IMR-90 (cell line): ENCODE data around the gene GNAS-AS1. TPM values are rescaled to one million over a fixed set of nuclear protein-coding genes. Genes with fewer than 3 reads are reported as not detected.

ENCODE experiments used
- ATAC-seq: fragments of 200-7000 bp; cut with Tn5 transposase; 2 replicates; pipeline ENCODE4 v1.9.1; 2020; ENCODE audit warnings: low read depth, mild to moderate bottlenecking, moderate library complexity
- BruUV-seq: library from RNA; stranded (reverse); fragments of 400-500 nt; replicated peaks from 2 replicates; lab custom pipeline; 2021; lab: Mats Ljungman, UMichigan
- CTCF ChIA-PET: fragments of 300-600 bp; formaldehyde crosslinking; extraction: SDS; loops from one replicate; lab custom pipeline; 2021; ENCODE audit warnings: antibody characterized with exemption; lab: Yijun Ruan, JAX
- POLR2A ChIA-PET: fragments of 300-600 bp; sonication (Branson Sonifier 250); formaldehyde crosslinking; loops from one replicate; lab custom pipeline; 2022; ENCODE audit warnings: antibody characterized with exemption; ENCODE audit not compliant: unreplicated experiment; lab: Charles Lee
- DNase-seq: peaks from one replicate; pipeline ENCODE4 v3.0.0; 2013
- H2AFZ ChIP-seq: replicated peaks from 2 replicates; pipeline ENCODE3; 2013; ENCODE audit warnings: low read length, mild to moderate bottlenecking; ENCODE audit not compliant: poor library complexity
- H2AK5ac ChIP-seq: 2 replicates; pipeline ENCODE4 v1.6.1; 2013; ENCODE audit warnings: low read depth, low read length, inconsistent platforms
- H2AK9ac ChIP-seq: replicated peaks from 2 replicates; pipeline ENCODE3; 2013; ENCODE audit warnings: mild to moderate bottlenecking, low read depth, low read length, moderate library complexity; ENCODE audit not compliant: poor library complexity
- H2BK120ac ChIP-seq: 2 replicates; pipeline ENCODE4 v1.6.1; 2013; ENCODE audit warnings: low read depth, low read length, inconsistent platforms
- H2BK15ac ChIP-seq: 3 replicates; pipeline ENCODE4 v1.6.1; 2013; ENCODE audit warnings: low read depth, low read length, inconsistent platforms
- H2BK20ac ChIP-seq: 2 replicates; pipeline ENCODE4 v1.6.1; 2013; ENCODE audit warnings: low read depth, mild to moderate bottlenecking, inconsistent platforms, low read length, moderate library complexity
- H2BK5ac ChIP-seq: 2 replicates; pipeline ENCODE4 v1.6.1; 2013; ENCODE audit warnings: mild to moderate bottlenecking, low read depth, low read length, inconsistent platforms; ENCODE audit not compliant: poor library complexity, severe bottlenecking
- H3K14ac ChIP-seq: replicated peaks from 2 replicates; pipeline ENCODE4 v1.6.1; 2013; ENCODE audit warnings: low read depth, low read length, inconsistent platforms
- H3K18ac ChIP-seq: 2 replicates; pipeline ENCODE4 v1.6.1; 2013; ENCODE audit warnings: low read depth, low read length, control low read depth
- H3K23ac ChIP-seq: 2 replicates; pipeline ENCODE4 v1.6.1; 2013; ENCODE audit warnings: low read depth, low read length, inconsistent platforms
- H3K27ac ChIP-seq: 2 replicates; pipeline ENCODE4 v1.5.1; 2013; ENCODE audit warnings: mild to moderate bottlenecking, control low read depth, low read length; ENCODE audit not compliant: insufficient read depth
- H3K27me3 ChIP-seq: 2 replicates; pipeline ENCODE4 v1.6.1; 2013; ENCODE audit warnings: low read length; ENCODE audit not compliant: control insufficient read depth, insufficient read depth
- H3K36me3 ChIP-seq: 2 replicates; pipeline ENCODE4 v1.6.1; 2013; ENCODE audit warnings: low read length, mixed read lengths; ENCODE audit not compliant: control insufficient read depth, insufficient read depth
- H3K4ac ChIP-seq: 2 replicates; pipeline ENCODE4 v1.6.1; 2013; ENCODE audit warnings: low read depth, low read length, inconsistent platforms
- H3K4me1 ChIP-seq: 2 replicates; pipeline ENCODE4 v1.6.1; 2013; ENCODE audit warnings: low read length, mixed read lengths; ENCODE audit not compliant: control insufficient read depth, insufficient read depth
- H3K4me2 ChIP-seq: 2 replicates; pipeline ENCODE4 v1.6.1; 2013; ENCODE audit warnings: low read depth, mild to moderate bottlenecking, control low read depth, low read length, moderate library complexity
- H3K4me3 ChIP-seq: 2 replicates; pipeline ENCODE4 v1.5.1; 2013; ENCODE audit warnings: low read depth, mild to moderate bottlenecking, control low read depth, low read length, moderate library complexity; ENCODE audit not compliant: insufficient read depth
- H3K56ac ChIP-seq: 2 replicates; pipeline ENCODE4 v1.6.1; 2013; ENCODE audit warnings: low read length, inconsistent platforms; ENCODE audit not compliant: insufficient read depth; ENCODE audit errors: extremely low read depth
- H3K79me1 ChIP-seq, 2 experiments: 2 replicates each; pipeline ENCODE4 v1.6.1; 2013; ENCODE audit warnings: low read length in 2 of 2, inconsistent platforms in 1 of 2, low read depth in 1 of 2
- H3K9ac ChIP-seq: 2 replicates; pipeline ENCODE4 v1.6.1; 2013; ENCODE audit warnings: low read depth, low read length, control low read depth
- H3K9me1 ChIP-seq: 2 replicates; pipeline ENCODE4 v1.6.1; 2013; ENCODE audit warnings: low read length, inconsistent platforms; ENCODE audit not compliant: insufficient read depth
- H3K9me3 ChIP-seq: 2 replicates; pipeline ENCODE4 v1.6.1; 2013; ENCODE audit warnings: low read length; ENCODE audit not compliant: control insufficient read depth, insufficient read depth
- H4K20me1 ChIP-seq: 2 replicates; pipeline ENCODE4 v1.6.1; 2013; ENCODE audit warnings: low read length, inconsistent platforms; ENCODE audit not compliant: insufficient read depth
- H4K5ac ChIP-seq: 2 replicates; pipeline ENCODE4 v1.6.1; 2013; ENCODE audit warnings: mild to moderate bottlenecking, low read depth, low read length, control low read depth
- H4K8ac ChIP-seq, 2 experiments: 2 replicates each; pipeline ENCODE4 v1.6.1; 2013; ENCODE audit warnings: low read depth in 2 of 2, low read length in 2 of 2, control low read depth in 1 of 2, inconsistent platforms in 1 of 2
- H4K91ac ChIP-seq: 2 replicates; pipeline ENCODE4 v1.6.1; 2013; ENCODE audit warnings: low read depth, low read length, inconsistent platforms; ENCODE audit not compliant: insufficient read depth
- CEBPB ChIP-seq: IDR thresholded peaks from 2 replicates; pipeline ENCODE4 v1.6.1; 2012; ENCODE audit warnings: low read depth, low read length, improper control_type of control experiment
- CHD1 ChIP-seq: IDR thresholded peaks from 2 replicates; pipeline ENCODE4 v1.6.1; 2012; ENCODE audit warnings: low read depth, low read length, improper control_type of control experiment
- FOS ChIP-seq: fragments of 150-350 bp; IDR thresholded peaks from 2 replicates; pipeline ENCODE4 v1.6.1; 2016; ENCODE audit warnings: low read depth, low read length
- MAFK ChIP-seq: IDR thresholded peaks from 2 replicates; pipeline ENCODE4 v1.6.1; 2012; ENCODE audit warnings: low read depth, low read length, improper control_type of control experiment
- POLR2A ChIP-seq: IDR thresholded peaks from 2 replicates; pipeline ENCODE4 v1.6.1; 2012; ENCODE audit warnings: mild to moderate bottlenecking, low read depth, low read length
- RAD21 ChIP-seq: IDR thresholded peaks from 2 replicates; pipeline ENCODE4 v1.6.1; 2012; ENCODE audit warnings: low read length, improper control_type of control experiment
- RCOR1 ChIP-seq: IDR thresholded peaks from 2 replicates; pipeline ENCODE4 v1.6.1; 2012; ENCODE audit warnings: mild to moderate bottlenecking, low read length, improper control_type of control experiment; ENCODE audit not compliant: insufficient replicate concordance
- RFX5 ChIP-seq: IDR thresholded peaks from 2 replicates; pipeline ENCODE4 v1.8.0; 2012; ENCODE audit warnings: low read depth, mild to moderate bottlenecking, low read length, moderate library complexity
- SMC3 ChIP-seq: fragments of 150-350 bp; IDR thresholded peaks from 2 replicates; pipeline ENCODE4 v1.6.1; 2016; ENCODE audit warnings: low read depth, mild to moderate bottlenecking, antibody characterized with exemption, low read length, moderate library complexity
- WGBS, 2 experiments: methylation state at CpG; one replicate each; pipeline versions ENCODE4 v1.1.5 to v1.1.7; 2013; ENCODE audit warnings: missing lambda C conversion rate in 2 of 2; ENCODE audit not compliant: insufficient read length in 1 of 2; ENCODE audit errors: extremely low coverage in 2 of 2; 5-methylcytosine and 5-hydroxymethylcytosine counted together
- dilution Hi-C: fragments of 300-500 bp; cut with HindIII; formaldehyde crosslinking; loops from one replicate; pipeline ENCODE4 v1.14.3; 2018; ENCODE audit warnings: low sequenced_read_pairs; ENCODE audit not compliant: unreplicated experiment
- in situ Hi-C: fragments of 300-500 bp; cut with MboI; formaldehyde crosslinking; loops from 3 replicates; pipeline ENCODE4 v1.14.3; 2019; ENCODE audit warnings: low sequenced_read_pairs, inconsistent platforms, mixed read lengths
- intact Hi-C: fragments of 100-400 bp; cut with micrococcal nuclease; formaldehyde crosslinking; loops from 2 replicates; pipeline ENCODE4 v1.10.0; 2022
- polyA plus RNA-seq, 3 experiments: library from polyadenylated mRNA; depleted of rRNA; stranded (reverse); fragments of >200 nt; gene quantifications; 2 replicates each; pipeline ENCODE4 v1.2.3, GENCODE V29; 2012; ENCODE audit warnings: low replicate concordance in 1 of 3
- total RNA-seq: library from RNA; depleted of rRNA; stranded (reverse); fragments of >200 nt; gene quantifications from 2 replicates; pipeline ENCODE4 v1.2.3, GENCODE V29; 2012

Gene GNAS-AS1
- total and polyA plus RNA-seq, 2 of the 4 experiments (the other 2 are of a cell fraction) = 0.54 to 0.60 TPM

GRCh38 chr20:58839991-58840747 lies 10.5 kb downstream of the GNAS-AS1 start:
- 51% methylated on average over 43 of the region's 67 CpGs; no CpG with 5 or more reads in 1 of the 2 experiments for WGBS, 2 experiments
- Histone ChIP-seq H3K27ac (no peak overlapping the region), H3K56ac (no peak overlapping the region), H3K4ac (no peak overlapping the region), H4K20me1 (no peaks in the 10 kb centered on the region), H4K5ac (no peak overlapping the region), H3K9ac (no peak overlapping the region), H3K4me3 (no peak overlapping the region; the same call in 1 of the 2 replicates), H2BK20ac (no peak overlapping the region), H3K4me1 (no peaks in the 10 kb centered on the region; the same call in 1 of the 2 replicates), H3K23ac (no peak overlapping the region), H3K27me3 (peaks cover 51% of the 10 kb centered on the region), H3K9me3 (no peaks in the 10 kb centered on the region), H3K9me1 (no peaks in the 10 kb centered on the region; the same call in 1 of the 2 replicates), H3K18ac (no peak overlapping the region), H4K91ac (no peak overlapping the region), H2AK5ac (no peak overlapping the region), H4K8ac (no peak overlapping the region), H3K14ac (no peak overlapping the region), H3K4me2 (no peak overlapping the region), H2AK9ac (no peak overlapping the region), H2BK15ac (no peak overlapping the region), H3K36me3 (peaks cover 2% of the 10 kb centered on the region; the same call in 1 of the 2 replicates), H3K79me1 (no peaks in the 10 kb centered on the region), H2AFZ (no peak overlapping the region), H2BK120ac (no peak overlapping the region), H2BK5ac (no peak overlapping the region)
- ChIA-PET POLR2A (no interaction called here), CTCF (interaction anchor here (1.0 kb wide), 1 partner anchor 17 kb away, joined by 3 read pairs; no protein-coding TSS in a partner anchor)
- dilution Hi-C loops = no loop called here
- DNase-seq (no peak), ATAC-seq (no peak)
- in situ Hi-C loops = no loop called here
- TF ChIP-seq CEBPB (no peak), RAD21 (no peak), FOS (no peak), SMC3 (no peak), POLR2A (no peak), RFX5 (no peak), MAFK (no peak), CHD1 (no peak), RCOR1 (no peak)
- BruUV-seq = no TSS peak
- intact Hi-C loops = loop anchor here (10.0 kb wide), 1 partner anchor 605 kb away; no protein-coding TSS in a partner anchor
